Stimulated activated naive CD4-positive, alpha-beta T cell (primary cell): ENCODE measurements around the gene TPMT.
"Not testable (repeated sequence)": the region's sequence is repeated elsewhere in the genome, so short reads cannot be mapped to it uniquely, and the experiment has no call there.

Experiments used
- DNase-seq, 6 experiments: peaks; one replicate each; lab custom pipeline; 2025; lab: John Stamatoyannopoulos, UW

Gene TPMT

GRCh38 chr6:18154507-18155149, at the start of gene TPMT:
TSS of gene TPMT (minus strand) at chr6:18155077. CDS start at chr6:18149127, 5,950 bp downstream.
- no peak for DNase-seq

GRCh38 chr6:18203786-18204185, 48.9 kb upstream of the TPMT start:
- DNase-seq, result no peak

- DNase-seq, result no peak
These were observed 37.1 kb upstream of the TPMT start for GRCh38 chr6:18192026-18192425.

- no peak for DNase-seq
These were observed 34.3 kb upstream of the TPMT start for GRCh38 chr6:18189196-18189595.

- no peak for DNase-seq
These were observed 32.8 kb upstream of the TPMT start for GRCh38 chr6:18187701-18188100.

GRCh38 chr6:18186540-18187250, 31.8 kb upstream of the TPMT start:
- DNase-seq, result no peak

GRCh38 chr6:18186033-18186432, 31.2 kb upstream of the TPMT start:
- no peak for DNase-seq

GRCh38 chr6:18185624-18186023, 30.7 kb upstream of the TPMT start:
- DNase-seq, result no peak

GRCh38 chr6:18183766-18184165, 28.9 kb upstream of the TPMT start:
- no peak for DNase-seq

GRCh38 chr6:18182568-18182967, 27.7 kb upstream of the TPMT start:
- no peak for DNase-seq

GRCh38 chr6:18179770-18180356, 25.0 kb upstream of the TPMT start:
- DNase-seq, result no peak

GRCh38 chr6:18178960-18179615, 24.2 kb upstream of the TPMT start:
- no peak for DNase-seq

- no peak for DNase-seq
These were observed 22.5 kb upstream of the TPMT start for GRCh38 chr6:18177286-18177965.

GRCh38 chr6:18176198-18176597, 21.3 kb upstream of the TPMT start:
- DNase-seq, result not testable (repeated sequence)

GRCh38 chr6:18171871-18172270, 17.0 kb upstream of the TPMT start:
- no peak for DNase-seq

- no peak for DNase-seq
These were observed 13.4 kb upstream of the TPMT start for GRCh38 chr6:18168264-18168663.

GRCh38 chr6:18166312-18167036, 11.6 kb upstream of the TPMT start:
- DNase-seq, result no peak

GRCh38 chr6:18165751-18166150, 10.9 kb upstream of the TPMT start:
- DNase-seq, result no peak

- DNase-seq, result no peak
These were observed 7.5 kb upstream of the TPMT start for GRCh38 chr6:18162401-18162800.

- no peak for DNase-seq
These were observed 6.6 kb upstream of the TPMT start for GRCh38 chr6:18161431-18161830.

- DNase-seq, result no peak
These were observed 6.0 kb upstream of the TPMT start for GRCh38 chr6:18160911-18161310.
